GM23248 (cell line): ENCODE measurements around the gene ELMO1.

Experiments
- EZH2 ChIP-seq: fragments of 200-600 bp; sonication (generic); IDR thresholded peaks from 2 replicates; pipeline ENCODE4 v1.6.1; 2018; ENCODE audit warnings: antibody characterized with exemption, mild to moderate bottlenecking; ENCODE audit not compliant: insufficient read depth, poor library complexity, severe bottlenecking
- EZH2phosphoT487 ChIP-seq: fragments of 200-600 bp; sonication (generic); IDR thresholded peaks from 2 replicates; pipeline ENCODE4 v1.6.1; 2018; ENCODE audit warnings: antibody characterized with exemption, moderate library complexity, mild to moderate bottlenecking, low read depth; ENCODE audit not compliant: insufficient read depth

- TF ChIP-seq EZH2: no peak
- no peak for TF ChIP-seq EZH2phosphoT487
Measured at GRCh38 chr7:37018954-37019353, 429.7 kb downstream of the ELMO1 start.
